Skin epidermis (tissue), 12 donors: ENCODE measurements around the gene TBC1D24.
"Not testable (repeated sequence)": the region's sequence is repeated elsewhere in the genome, so short reads cannot be mapped to it uniquely, and the experiment has no call there.

ENCODE experiments used
- H3K27ac ChIP-seq, 21 experiments: fragments of 200-600 bp; sonication (generic) in 11 of 21; one replicate each; pipeline ENCODE4 v1.5.0; 2020; ENCODE audit warnings: mild to moderate bottlenecking in 3 of 21, inconsistent platforms in 2 of 21, moderate library complexity in 2 of 21
- H3K4me3 ChIP-seq, 7 experiments: fragments of 200-600 bp; sonication (generic) in 2 of 7; one replicate each; pipeline ENCODE4 v1.5.0; 2020; ENCODE audit warnings: inconsistent platforms in 2 of 7, mild to moderate bottlenecking in 2 of 7, moderate library complexity in 1 of 7

The TBC1D24 gene

GRCh38 chr16:2476741-2477140, 1.8 kb downstream of the TBC1D24 start:
- H3K27ac ChIP-seq: no peak overlapping the region
- no peak overlapping the region for H3K4me3 ChIP-seq

- H3K4me3 ChIP-seq: no peak overlapping the region
- H3K27ac ChIP-seq: no peak overlapping the region
Observed at GRCh38 chr16:2477327-2477726, 2.4 kb downstream of the TBC1D24 start.

- no peak overlapping the region for H3K27ac ChIP-seq
- no peak overlapping the region for H3K4me3 ChIP-seq
Observed at GRCh38 chr16:2478279-2478678, 3.4 kb downstream of the TBC1D24 start.

- H3K27ac ChIP-seq, H3K4me3 ChIP-seq: not testable (repeated sequence)
Observed at GRCh38 chr16:2479996-2480395, 5.1 kb downstream of the TBC1D24 start.

- no peak overlapping the region for H3K27ac ChIP-seq
- H3K4me3 ChIP-seq: no peak overlapping the region
Observed at GRCh38 chr16:2480948-2481347, 6.0 kb downstream of the TBC1D24 start.

- peak overlapping the region in 1 of 21 experiments; percentile 15 for H3K27ac ChIP-seq
Observed at GRCh38 chr16:2481676-2482075, 6.7 kb downstream of the TBC1D24 start.

GRCh38 chr16:2482249-2482648, 7.3 kb downstream of the TBC1D24 start:
- Histone ChIP-seq H3K4me3 (no peak overlapping the region), H3K27ac (peak overlapping the region in 8 of 21 experiments; percentile 19 to 68 (median 38))

More at GRCh38 chr16:2481676-2482075, 6.7 kb downstream of the TBC1D24 start:
- no peak overlapping the region for H3K4me3 ChIP-seq

- no peak overlapping the region for H3K4me3 ChIP-seq
- peak overlapping the region in 12 of 21 experiments; percentile 1 to 68 (median 35) for H3K27ac ChIP-seq
Observed at GRCh38 chr16:2482708-2483534, 8.0 kb downstream of the TBC1D24 start.

GRCh38 chr16:2483939-2484897, 9.3 kb downstream of the TBC1D24 start:
- Histone ChIP-seq H3K4me3 (no peak overlapping the region), H3K27ac (peak overlapping the region in 2 of 21 experiments; percentile 27 to 42)

GRCh38 chr16:2484898-2485508, 10.1 kb downstream of the TBC1D24 start:
- Histone ChIP-seq H3K4me3 (no peak overlapping the region), H3K27ac (no peak overlapping the region)

GRCh38 chr16:2485811-2486507, 11.0 kb downstream of the TBC1D24 start:
- Histone ChIP-seq H3K27ac (peak overlapping the region in 2 of 21 experiments; percentile 37 to 75), H3K4me3 (peak overlapping the region in 1 of 7 experiments; percentile 8)

- Histone ChIP-seq H3K27ac (peak overlapping the region in 8 of 21 experiments; percentile 11 to 75 (median 38)), H3K4me3 (no peak overlapping the region)
Observed at GRCh38 chr16:2486645-2487516, 12.0 kb downstream of the TBC1D24 start.

GRCh38 chr16:2487517-2487842, 12.6 kb downstream of the TBC1D24 start:
- H3K27ac ChIP-seq: peak overlapping the region in 6 of 21 experiments; percentile 11 to 75 (median 47)
- no peak overlapping the region for H3K4me3 ChIP-seq

GRCh38 chr16:2487903-2488531, 13.1 kb downstream of the TBC1D24 start:
- Histone ChIP-seq H3K4me3 (no peak overlapping the region), H3K27ac (peak overlapping the region in 4 of 21 experiments; percentile 14 to 75 (median 22))

- no peak overlapping the region for H3K27ac ChIP-seq
- H3K4me3 ChIP-seq: no peak overlapping the region
Observed at GRCh38 chr16:2489581-2489980, 14.7 kb downstream of the TBC1D24 start.

GRCh38 chr16:2490190-2491105, 15.5 kb downstream of the TBC1D24 start:
- no peak overlapping the region for H3K27ac ChIP-seq
- no peak overlapping the region for H3K4me3 ChIP-seq

- Histone ChIP-seq H3K27ac (no peak overlapping the region), H3K4me3 (no peak overlapping the region)
Observed at GRCh38 chr16:2492292-2492691, 17.4 kb downstream of the TBC1D24 start.
